ENCODE data around the gene NKD2.

NKD2 gene

GRCh38 chr5:1044117-1044516 is 35.5 kb downstream of the NKD2 start:
- no peak for DNase-seq (ENCODE audit: low read depth)

- no peak for DNase-seq (ENCODE audit: low read depth)
Observed at GRCh38 chr5:1045960-1046560, 37.5 kb downstream of the NKD2 start.

- no peak for DNase-seq (ENCODE audit: low read depth)
Observed at GRCh38 chr5:1047332-1047965, 38.8 kb downstream of the NKD2 start.

GRCh38 chr5:1048162-1048721 is 39.6 kb downstream of the NKD2 start:
- no peak for DNase-seq (ENCODE audit: low read depth)

GRCh38 chr5:1048861-1049838 is 40.5 kb downstream of the NKD2 start:
- DNase-seq (ENCODE audit: low read depth): no peak

- DNase-seq (ENCODE audit: low read depth): no peak
Observed at GRCh38 chr5:1050423-1051365, 42.1 kb downstream of the NKD2 start.

- DNase-seq (ENCODE audit: low read depth): no peak
Observed at GRCh38 chr5:1051366-1051720, 42.7 kb downstream of the NKD2 start.

- no peak for DNase-seq (ENCODE audit: low read depth)
Observed at GRCh38 chr5:1052076-1052475, 43.5 kb downstream of the NKD2 start.

GRCh38 chr5:1052641-1053390 is 44.2 kb downstream of the NKD2 start:
- DNase-seq (ENCODE audit: low read depth): no peak

GRCh38 chr5:1053391-1054017 is 44.9 kb downstream of the NKD2 start:
- DNase-seq (ENCODE audit: low read depth): no peak

- no peak for DNase-seq (ENCODE audit: low read depth)
Observed at GRCh38 chr5:1054018-1054798, 45.6 kb downstream of the NKD2 start.

- DNase-seq (ENCODE audit: low read depth): no peak
Observed at GRCh38 chr5:1054799-1055775, 46.5 kb downstream of the NKD2 start.

- DNase-seq (ENCODE audit: low read depth): no peak
Observed at GRCh38 chr5:1055896-1056610, 47.5 kb downstream of the NKD2 start.

- no peak for DNase-seq (ENCODE audit: low read depth)
Observed at GRCh38 chr5:1056611-1057484, 48.2 kb downstream of the NKD2 start.

- no peak for DNase-seq (ENCODE audit: low read depth)
Observed at GRCh38 chr5:1057485-1058082, 49.0 kb downstream of the NKD2 start.
